NCI-H146 treated with DMSO at 0.1 percent for 48 hours (cell line): ENCODE measurements around the gene KLKB1.
"Not testable (repeated sequence)": the region's sequence is repeated elsewhere in the genome, so short reads cannot be mapped to it uniquely, and the experiment has no call there.

Source experiments
- DNase-seq: peaks from one replicate; lab custom pipeline; 2025; ENCODE audit not compliant: unreplicated experiment; lab: John Stamatoyannopoulos, UW

KLKB1 gene

GRCh38 chr4:186264660-186265059 is 37.4 kb downstream of the KLKB1 start:
- DNase-seq: no peak

- DNase-seq: not testable (repeated sequence)
Measured at GRCh38 chr4:186265250-186265649, 37.9 kb downstream of the KLKB1 start.

GRCh38 chr4:186265683-186266652 is 38.7 kb downstream of the KLKB1 start, which contains the start of gene F11:
F11 (plus strand) TSS chr4:186266189; CDS start chr4:186267137, 948 bp downstream.
- no peak for DNase-seq

GRCh38 chr4:186266729-186267456 is 39.6 kb downstream of the KLKB1 start:
- no peak for DNase-seq

- no peak for DNase-seq
Measured at GRCh38 chr4:186271081-186271678, 43.9 kb downstream of the KLKB1 start.

- no peak for DNase-seq
Measured at GRCh38 chr4:186272699-186273391, 45.5 kb downstream of the KLKB1 start.

GRCh38 chr4:186273392-186273789 is 46.1 kb downstream of the KLKB1 start:
- DNase-seq: not testable (repeated sequence)

GRCh38 chr4:186283311-186283710 is 56.0 kb downstream of the KLKB1 start:
- DNase-seq: no peak

GRCh38 chr4:186285147-186285546 is 57.8 kb downstream of the KLKB1 start:
- no peak for DNase-seq

- no peak for DNase-seq
Measured at GRCh38 chr4:186286581-186286980, 59.3 kb downstream of the KLKB1 start.

- DNase-seq: no peak
Measured at GRCh38 chr4:186291256-186291890, 64.1 kb downstream of the KLKB1 start.

GRCh38 chr4:186294160-186294559 is 66.9 kb downstream of the KLKB1 start:
- DNase-seq: no peak

- no peak for DNase-seq
Measured at GRCh38 chr4:186296481-186296880, 69.2 kb downstream of the KLKB1 start.

GRCh38 chr4:186297013-186297645 is 69.8 kb downstream of the KLKB1 start:
- DNase-seq: peak; percentile 1

GRCh38 chr4:186298031-186298647 is 70.8 kb downstream of the KLKB1 start:
- no peak for DNase-seq

GRCh38 chr4:186299291-186299690 is 72.0 kb downstream of the KLKB1 start:
- DNase-seq: no peak

- DNase-seq: no peak
Measured at GRCh38 chr4:186300659-186301390, 73.5 kb downstream of the KLKB1 start.

GRCh38 chr4:186304216-186304615 is 76.9 kb downstream of the KLKB1 start:
- no peak for DNase-seq
